GM10266 (cell line): Measurements from ENCODE around the gene ITCH.
"Not testable (repeated sequence)": the region's sequence is repeated elsewhere in the genome, so short reads cannot be mapped to it uniquely, and the experiment has no call there.

Experiments used
- DNase-seq: peaks from one replicate; pipeline ENCODE4 v3.0.0; 2012; ENCODE audit errors: extremely low spot score
- CTCF ChIP-seq: IDR thresholded peaks from 2 replicates; pipeline ENCODE4 v1.5.1; 2012; ENCODE audit warnings: mild to moderate bottlenecking, low read depth; ENCODE audit not compliant: control insufficient read depth, insufficient read depth; ENCODE audit errors: missing control alignments

Gene ITCH

DNA sequence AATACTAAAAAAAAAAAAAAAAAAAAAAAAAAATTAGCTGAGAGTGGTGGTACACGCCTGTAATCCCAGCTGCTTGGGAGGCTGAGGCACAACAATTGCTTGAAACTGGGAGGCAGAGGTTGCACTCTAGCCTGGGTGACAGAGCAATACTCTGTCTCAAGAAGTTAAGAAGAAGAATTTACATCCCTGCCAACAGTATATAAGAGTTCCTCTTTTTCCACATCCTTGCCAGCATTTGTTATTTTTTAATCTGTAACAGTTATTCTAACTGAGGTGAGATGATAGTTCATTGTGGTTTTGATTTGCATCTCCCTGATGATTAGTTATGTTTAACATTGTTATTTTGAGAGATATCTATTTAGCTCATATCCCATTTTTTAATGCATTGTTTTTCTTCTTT lies 132.8 kb downstream of the ITCH start:
- no peak for TF ChIP-seq CTCF
- DNase-seq: no peak

DNA sequence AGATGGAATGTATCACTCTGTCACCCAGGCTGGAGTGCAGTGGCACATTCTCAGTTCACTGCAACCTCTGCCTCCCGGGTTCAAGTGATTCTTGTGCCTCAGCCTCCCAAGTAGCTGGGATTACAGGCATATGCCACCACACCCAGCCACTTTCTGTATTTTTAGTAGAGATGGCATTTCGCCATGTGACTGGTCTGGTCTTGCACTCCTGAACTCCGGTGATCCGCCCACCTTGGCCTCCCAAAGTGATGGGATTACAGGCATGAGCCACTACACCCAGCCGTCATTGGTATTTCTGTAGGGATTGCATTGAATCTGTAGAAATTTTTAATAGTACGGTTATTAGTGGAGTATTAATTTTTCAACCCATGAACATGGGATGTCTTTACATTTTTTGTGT lies 134.5 kb downstream of the ITCH start:
- not testable (repeated sequence) for DNase-seq

GRCh38 chr20:34500823-34501222 lies 137.8 kb downstream of the ITCH start:
- no peak for TF ChIP-seq CTCF
- no peak for DNase-seq

DNA sequence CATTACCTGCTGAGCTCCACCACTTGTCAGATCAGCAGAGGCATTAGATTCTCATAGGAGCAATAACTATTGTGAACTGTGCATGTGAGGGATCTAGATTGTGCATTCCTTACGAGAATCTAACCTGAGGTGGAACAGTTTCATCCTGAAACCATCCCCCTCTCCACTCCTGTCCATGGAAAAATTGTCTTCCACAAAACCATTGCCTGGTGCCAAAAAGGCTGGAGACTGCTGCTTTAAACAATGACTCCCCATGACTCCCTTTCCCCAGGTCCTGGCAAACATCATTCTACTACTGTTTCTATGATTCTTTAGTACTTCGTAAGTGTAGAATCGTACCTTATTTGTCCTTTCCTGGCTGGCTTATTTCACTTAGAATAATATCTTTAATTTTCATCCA lies 143.4 kb downstream of the ITCH start:
- DNase-seq: no peak
- no peak for TF ChIP-seq CTCF

- no peak for TF ChIP-seq CTCF
- no peak for DNase-seq
Measured at GRCh38 chr20:34507702-34508413, 144.8 kb downstream of the ITCH start.

DNA sequence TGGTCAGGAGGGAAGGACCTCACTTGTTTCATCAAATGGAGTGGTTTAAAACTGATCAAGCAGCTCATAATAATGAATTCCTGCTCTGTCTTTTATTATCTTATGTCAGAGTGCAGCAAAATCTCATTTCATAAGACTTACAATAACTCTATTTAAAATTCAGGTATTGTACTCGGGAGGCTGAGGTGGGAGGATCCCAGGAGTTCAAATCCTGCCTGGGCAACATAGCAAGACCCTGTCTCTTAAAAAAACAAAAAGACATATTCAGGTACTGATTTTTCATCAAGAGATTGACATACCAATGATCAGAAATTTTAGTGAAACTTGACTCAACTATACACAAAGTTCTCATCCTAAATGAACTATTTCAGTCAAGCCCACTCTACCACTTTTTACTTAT lies 147.5 kb downstream of the ITCH start:
- DNase-seq: no peak
- TF ChIP-seq CTCF: no peak

GRCh38 chr20:34511891-34512265 lies 148.8 kb downstream of the ITCH start:
- no peak for DNase-seq
- TF ChIP-seq CTCF: no peak

- TF ChIP-seq CTCF: no peak
- no peak for DNase-seq
Measured at GRCh38 chr20:34512266-34512954, 149.3 kb downstream of the ITCH start.
